ENCODE results near the gene ZNF568. TPM values are rescaled to one million over a fixed set of nuclear protein-coding genes. Genes with fewer than 3 reads are reported as not detected.

ZNF568 gene
- total RNA-seq, 1 experiment from 2014 or later, result 7.1 TPM

DNA sequence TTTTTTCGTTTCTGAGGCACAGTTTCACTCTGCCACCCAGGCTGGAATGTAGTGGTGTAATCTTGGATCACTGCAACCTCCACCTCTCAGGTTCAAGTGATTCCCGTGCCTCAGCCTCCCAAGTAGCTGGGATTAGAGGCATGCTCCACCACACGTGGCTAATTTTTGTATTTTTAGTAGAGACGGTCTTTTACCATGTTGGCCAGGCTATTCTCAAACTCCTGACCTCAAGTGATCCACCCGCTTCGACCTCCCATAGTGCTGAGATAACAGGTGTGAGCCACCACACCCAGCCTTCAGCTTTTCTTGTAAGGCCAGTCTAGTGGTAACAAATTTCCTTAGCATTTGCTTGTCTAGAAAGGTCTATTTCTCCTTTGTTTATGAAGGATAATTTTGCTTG, 46.2 kb downstream of the ZNF568 start:
- no peak for DNase-seq (ENCODE audit: low spot score)
- ChIA-PET POLR2A (ENCODE audit: low non-redundant PET) (no interaction called here), CTCF (no interaction called here)
- Histone ChIP-seq H3K27me3 (replicated peaks; ENCODE audit: insufficient read depth, low read depth, low read length, poor library complexity) (no peaks in the 10 kb centered on the region), H3K36me3 (ENCODE audit: insufficient read depth, low read length, poor library complexity, severe bottlenecking) (no peaks in the 10 kb centered on the region), H3K9me3 (ENCODE audit: low read depth, low read length, poor library complexity, severe bottlenecking) (peaks cover 24% of the 10 kb centered on the region), H3K4me3 (ENCODE audit: low read depth, low read length, poor library complexity, severe bottlenecking) (no peak overlapping the region), H3K27ac (ENCODE audit: low read depth, low read length, poor library complexity, severe bottlenecking) (no peak overlapping the region), H3K4me1 (ENCODE audit: insufficient read depth, low read length, poor library complexity, severe bottlenecking) (no peaks in the 10 kb centered on the region)
- TF ChIP-seq EZH2 (IDR thresholded peaks at IDR 0.05; ENCODE audit: borderline replicate concordance, low read depth, low read length, poor library complexity, severe bottlenecking) (no peak), CTCF (conservative IDR thresholded peaks at IDR 0.05; ENCODE audit: low read depth, low read length) (no peak)
- intact Hi-C loops (cut with micrococcal nuclease; ENCODE audit: unreplicated experiment), result no loop called here
- no TSS peak for BruUV-seq (replicated peaks)

GRCh38 chr19:36963280-36963679, 47.1 kb downstream of the ZNF568 start:
- intact Hi-C loops (cut with micrococcal nuclease; ENCODE audit: unreplicated experiment), result no loop called here
- no peaks in the 10 kb centered on the region for H3K4me1 ChIP-seq (ENCODE audit: insufficient read depth, low read length, poor library complexity, severe bottlenecking)
- no peak for TF ChIP-seq EZH2 (IDR thresholded peaks at IDR 0.05; ENCODE audit: borderline replicate concordance, low read depth, low read length, poor library complexity, severe bottlenecking)
- no peak for TF ChIP-seq CTCF (conservative IDR thresholded peaks at IDR 0.05; ENCODE audit: low read depth, low read length)
- BruUV-seq (replicated peaks), result no TSS peak
- H3K27me3 ChIP-seq (replicated peaks; ENCODE audit: insufficient read depth, low read depth, low read length, poor library complexity), result no peaks in the 10 kb centered on the region
- ChIA-PET POLR2A (ENCODE audit: low non-redundant PET) (no interaction called here), CTCF (no interaction called here)
- DNase-seq (ENCODE audit: low spot score), result peak; percentile 2
- peaks cover 24% of the 10 kb centered on the region for H3K9me3 ChIP-seq (ENCODE audit: low read depth, low read length, poor library complexity, severe bottlenecking)
- H3K27ac ChIP-seq (ENCODE audit: low read depth, low read length, poor library complexity, severe bottlenecking), result no peak overlapping the region
- no peak overlapping the region for H3K4me3 ChIP-seq (ENCODE audit: low read depth, low read length, poor library complexity, severe bottlenecking)
- H3K36me3 ChIP-seq (ENCODE audit: insufficient read depth, low read length, poor library complexity, severe bottlenecking), result no peaks in the 10 kb centered on the region

GRCh38 chr19:36972571-36972970, 56.4 kb downstream of the ZNF568 start:
- BruUV-seq (replicated peaks), result no TSS peak
- DNase-seq (ENCODE audit: low spot score), result no peak
- Histone ChIP-seq H3K4me1 (ENCODE audit: insufficient read depth, low read length, poor library complexity, severe bottlenecking) (no peaks in the 10 kb centered on the region), H3K4me3 (ENCODE audit: low read depth, low read length, poor library complexity, severe bottlenecking) (peak overlapping the region; percentile 47), H3K27me3 (replicated peaks; ENCODE audit: insufficient read depth, low read depth, low read length, poor library complexity) (no peaks in the 10 kb centered on the region), H3K36me3 (ENCODE audit: insufficient read depth, low read length, poor library complexity, severe bottlenecking) (no peaks in the 10 kb centered on the region), H3K9me3 (ENCODE audit: low read depth, low read length, poor library complexity, severe bottlenecking) (peaks cover 19% of the 10 kb centered on the region), H3K27ac (ENCODE audit: low read depth, low read length, poor library complexity, severe bottlenecking) (no peak overlapping the region)
- intact Hi-C loops (cut with micrococcal nuclease; ENCODE audit: unreplicated experiment), result no loop called here
- POLR2A ChIA-PET (ENCODE audit: low non-redundant PET), result no interaction called here
- CTCF ChIA-PET, result no interaction called here
- TF ChIP-seq CTCF (conservative IDR thresholded peaks at IDR 0.05; ENCODE audit: low read depth, low read length) (no peak), EZH2 (IDR thresholded peaks at IDR 0.05; ENCODE audit: borderline replicate concordance, low read depth, low read length, poor library complexity, severe bottlenecking) (no peak)
